CD4-positive, alpha-beta T cell treated with Interleukin-4 for 1 hour (primary cell): ENCODE data around the gene PDE2A.

Experiments used
- DNase-seq, 2 donors: peaks; one replicate each; pipeline ENCODE4 v3.0.0-alpha.2; 2020 to 2022

The PDE2A gene

DNA sequence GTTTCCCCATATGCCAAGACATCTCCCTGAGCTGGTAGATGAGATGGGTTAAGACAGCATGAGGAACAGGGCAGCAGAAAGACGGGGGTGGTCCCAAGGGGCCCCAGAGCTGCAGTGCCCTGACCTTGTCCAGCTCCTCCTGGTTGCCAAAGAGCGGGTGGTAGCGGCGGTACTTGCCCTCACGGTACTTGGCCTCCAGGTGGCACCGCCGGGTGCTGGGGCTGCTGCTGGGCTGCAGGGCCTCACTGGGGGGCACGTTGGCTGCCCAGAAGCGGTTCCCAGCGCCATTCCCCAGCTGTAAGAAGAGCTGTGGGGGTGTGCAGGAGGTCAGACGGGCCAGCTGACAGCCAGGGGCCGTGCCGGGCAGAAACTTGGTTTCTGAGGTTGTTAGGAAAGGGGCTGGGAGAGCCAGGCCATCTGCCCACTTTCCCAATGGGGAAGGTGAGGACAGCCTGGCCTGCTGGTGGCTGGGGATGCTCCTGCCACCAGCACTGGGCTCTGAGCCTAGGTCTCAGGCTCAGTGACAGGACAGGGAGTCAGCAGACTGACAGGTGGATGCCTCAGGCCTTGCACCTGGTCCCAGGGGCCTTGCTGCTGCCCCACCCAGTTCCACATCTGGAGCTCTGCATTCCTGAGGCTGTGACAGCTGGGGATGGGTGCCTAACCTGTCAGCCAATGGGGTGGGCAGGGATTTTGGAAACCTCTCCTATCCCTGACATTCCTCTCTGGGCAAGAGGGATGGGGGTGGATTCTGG is 30.0 kb upstream of the PDE2A start:
- no peak for DNase-seq

DNA sequence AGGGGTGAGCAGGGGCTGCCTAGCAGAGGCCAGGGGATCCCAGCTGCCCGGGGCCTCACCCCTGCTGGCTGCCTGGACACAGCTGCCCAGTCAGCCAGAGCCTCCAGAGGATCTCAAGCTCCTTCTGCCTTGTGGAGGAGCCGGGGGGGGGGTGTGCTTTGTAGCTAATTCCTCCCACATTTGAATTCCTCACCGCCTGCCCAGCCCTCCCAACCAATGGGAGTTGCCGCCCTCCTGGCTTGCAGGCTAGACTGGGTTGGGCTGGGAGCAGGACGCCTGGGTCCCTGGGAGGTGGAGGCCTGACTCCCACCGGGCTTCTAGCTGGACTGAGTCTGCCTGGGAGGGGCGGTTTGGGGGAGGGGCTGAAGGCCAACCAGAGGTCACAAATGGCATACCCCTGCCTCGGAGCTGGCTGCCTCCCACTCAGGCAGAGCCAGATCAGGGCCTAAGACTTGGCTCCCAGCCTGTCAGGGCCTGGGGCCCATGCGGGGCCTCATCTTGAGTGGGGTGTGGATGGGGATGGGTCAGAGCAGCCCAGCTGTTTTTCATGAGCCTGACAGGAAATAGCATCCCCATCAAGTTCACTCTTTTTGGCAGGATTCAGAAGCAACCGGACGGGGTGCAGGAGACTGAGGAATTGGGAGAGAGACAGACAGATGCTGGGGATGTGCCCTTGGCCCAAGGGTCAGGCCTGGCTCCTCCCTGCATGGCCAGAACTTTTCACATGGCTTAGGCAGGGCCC is 29.2 kb upstream of the PDE2A start:
- no peak for DNase-seq

DNA sequence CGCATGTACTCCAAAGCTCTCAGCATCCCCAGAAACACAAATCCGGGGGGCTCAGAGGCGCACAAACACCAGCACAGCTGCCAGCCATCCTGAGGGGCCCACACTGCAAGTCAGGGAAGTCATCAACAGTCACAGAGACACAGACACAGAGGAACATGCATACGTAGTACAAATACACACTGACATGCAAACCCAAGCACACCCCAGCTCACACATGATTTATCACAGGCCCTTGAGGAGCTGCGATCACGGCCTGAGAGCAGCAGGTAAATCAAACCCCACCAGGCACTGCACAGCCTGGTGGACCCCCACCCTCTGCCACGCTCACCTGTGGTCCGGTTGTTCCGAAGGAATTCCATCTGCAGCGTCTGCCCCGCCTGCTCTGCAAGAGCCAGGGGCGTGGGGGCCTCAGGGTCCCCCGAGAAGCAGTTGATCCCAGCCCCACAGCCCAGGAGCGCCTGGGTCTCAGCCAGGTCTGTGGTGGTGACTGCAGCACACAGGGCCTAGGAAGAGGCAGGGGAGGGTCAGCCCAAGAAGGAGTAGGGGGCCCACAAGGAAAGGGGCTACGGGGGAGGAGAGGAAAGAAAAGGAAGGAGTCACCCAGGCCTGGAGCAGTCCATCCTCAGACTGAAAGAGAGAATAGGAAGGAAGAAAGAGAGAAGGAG is 28.5 kb upstream of the PDE2A start:
- DNase-seq = no peak

DNA sequence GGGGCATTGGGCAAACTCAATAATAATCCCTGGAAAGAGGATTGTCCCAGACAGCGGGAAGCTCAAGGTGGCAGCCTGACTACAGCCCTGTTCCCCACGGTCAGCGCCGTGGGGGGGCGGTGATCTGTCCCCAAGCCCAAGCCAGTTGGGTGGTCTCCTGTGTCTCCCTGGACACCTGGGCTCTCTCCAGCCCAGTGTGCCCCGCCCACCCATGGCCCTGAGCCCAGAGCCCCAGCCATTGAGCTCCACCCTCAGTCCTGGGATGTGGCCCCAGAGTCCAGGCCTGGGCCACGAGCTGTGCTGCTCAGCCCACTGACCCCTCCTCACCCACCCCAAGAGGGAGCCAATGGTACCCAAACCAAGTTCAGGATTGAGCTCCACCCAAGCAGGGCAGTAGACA is 27.9 kb upstream of the PDE2A start:
- no peak for DNase-seq

DNA sequence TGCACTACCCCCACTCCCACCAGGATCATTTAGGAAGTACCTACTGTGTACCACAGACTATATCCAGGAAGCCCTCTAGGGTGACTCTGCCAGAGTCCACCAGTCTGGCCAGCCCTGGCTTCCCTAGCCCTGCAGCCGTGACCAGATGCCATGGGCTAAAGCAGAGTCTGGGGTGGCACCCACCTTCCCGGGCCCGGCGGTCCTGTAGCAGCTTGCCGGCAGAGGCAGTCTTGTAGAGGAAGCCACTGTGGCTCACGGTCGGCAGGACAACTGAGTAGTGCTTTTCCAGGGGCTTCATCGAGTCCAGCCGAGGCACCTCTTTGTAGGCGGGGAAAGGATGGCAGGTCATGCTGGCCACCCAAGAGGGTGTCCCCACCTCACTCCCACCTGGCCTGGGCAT is 27.2 kb upstream of the PDE2A start:
- DNase-seq = no peak

DNA sequence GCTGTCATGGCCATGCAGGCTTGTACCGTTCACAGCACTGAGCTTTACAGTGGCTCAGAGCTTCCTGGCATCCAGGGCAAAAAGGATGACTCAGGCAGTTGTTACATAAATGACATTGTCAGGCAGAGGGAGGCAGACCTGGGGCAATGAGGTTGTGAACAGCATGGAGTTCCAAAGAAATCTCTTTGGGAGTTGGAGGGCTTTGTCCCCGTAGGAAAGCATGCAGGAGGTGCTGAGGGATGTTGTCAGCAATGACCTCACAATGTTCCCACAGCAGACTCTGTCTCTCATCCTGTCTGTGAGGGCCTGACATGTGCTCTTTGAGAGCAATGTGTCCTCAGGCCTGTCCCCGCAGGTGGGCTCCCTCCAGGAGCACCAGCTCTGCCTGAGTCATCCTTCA is 25.9 kb upstream of the PDE2A start:
- no peak for DNase-seq

DNA sequence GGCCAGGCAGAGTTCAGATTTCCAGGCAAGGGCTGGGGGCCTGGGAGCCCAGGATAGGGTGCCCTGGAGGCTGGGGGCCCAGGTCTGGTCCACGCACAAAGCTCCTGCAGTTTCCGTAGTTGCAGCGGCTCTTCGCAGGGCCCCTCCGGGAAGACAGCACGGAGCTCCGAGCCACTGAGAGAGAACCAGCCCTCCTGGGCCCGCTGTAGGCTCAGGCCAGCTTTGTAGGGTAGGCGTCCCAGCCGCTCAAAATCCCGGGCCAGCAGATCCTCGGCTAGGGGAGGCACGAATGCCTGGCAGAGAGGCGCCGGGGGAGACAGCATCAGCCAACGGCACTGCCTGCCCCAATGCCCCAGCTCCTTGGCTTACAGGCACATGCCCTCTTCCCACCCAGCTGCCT is 23.6 kb upstream of the PDE2A start:
- no peak for DNase-seq

DNA sequence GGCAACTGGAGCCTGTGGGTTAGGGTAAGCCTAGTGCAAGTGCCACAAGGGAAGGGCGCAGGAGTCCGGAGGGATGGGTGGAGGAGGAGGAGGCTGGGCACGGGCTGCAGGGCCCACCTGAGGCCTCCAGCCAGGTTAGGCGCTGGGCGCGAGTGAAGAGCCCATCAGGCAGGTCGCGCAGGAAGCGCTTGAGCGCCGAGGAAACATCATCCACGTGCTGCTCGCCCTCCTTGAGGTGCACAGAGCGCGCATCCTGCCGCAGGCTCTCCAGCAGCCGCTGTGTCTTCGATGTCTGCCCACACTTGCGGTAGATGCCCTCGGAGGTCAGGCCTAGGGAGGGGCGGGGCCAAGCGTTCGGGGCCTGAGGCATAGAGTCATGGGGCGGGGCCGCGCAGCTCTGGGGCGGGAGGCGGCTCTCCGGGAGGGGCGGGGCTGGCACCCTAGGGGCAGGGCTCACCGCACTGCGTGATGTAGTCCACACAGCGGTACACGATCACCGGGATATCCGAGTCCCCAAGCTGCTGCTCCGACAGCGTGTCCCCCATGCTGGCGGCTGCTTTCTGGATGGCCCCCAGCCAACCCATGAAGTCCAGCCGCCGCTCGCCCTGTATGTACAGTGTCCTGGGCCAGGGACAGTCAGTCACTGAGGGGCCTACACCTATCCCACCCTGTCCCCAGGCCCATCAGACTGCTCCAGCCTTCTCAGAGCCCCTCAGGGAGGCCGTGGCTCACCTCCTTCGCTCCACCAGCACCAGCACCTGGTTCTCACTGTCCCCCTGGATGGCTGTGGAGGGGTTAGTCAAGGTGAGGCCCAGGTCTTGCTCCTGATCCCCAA is 22.9 kb upstream of the PDE2A start:
- no peak for DNase-seq

DNA sequence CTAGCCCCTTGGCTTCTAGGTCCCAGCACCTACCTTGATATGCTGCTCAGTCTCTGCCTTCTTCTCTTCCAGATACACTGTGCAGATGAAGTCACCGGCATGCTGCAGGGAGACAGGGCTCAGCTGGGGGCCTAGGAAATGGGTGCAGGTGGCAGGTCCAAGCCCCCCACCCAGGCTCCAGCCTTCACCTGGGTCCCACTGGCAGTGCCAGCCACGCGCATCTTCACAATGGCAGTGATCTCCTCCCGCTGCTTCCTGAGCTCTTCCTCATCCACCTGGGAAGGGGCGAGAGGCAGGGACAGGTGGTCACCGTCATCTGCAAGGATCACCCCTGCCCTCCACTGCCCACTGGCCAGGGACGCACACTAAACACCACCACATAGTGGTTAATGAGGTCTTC is 21.1 kb upstream of the PDE2A start:
- no peak for DNase-seq

DNA sequence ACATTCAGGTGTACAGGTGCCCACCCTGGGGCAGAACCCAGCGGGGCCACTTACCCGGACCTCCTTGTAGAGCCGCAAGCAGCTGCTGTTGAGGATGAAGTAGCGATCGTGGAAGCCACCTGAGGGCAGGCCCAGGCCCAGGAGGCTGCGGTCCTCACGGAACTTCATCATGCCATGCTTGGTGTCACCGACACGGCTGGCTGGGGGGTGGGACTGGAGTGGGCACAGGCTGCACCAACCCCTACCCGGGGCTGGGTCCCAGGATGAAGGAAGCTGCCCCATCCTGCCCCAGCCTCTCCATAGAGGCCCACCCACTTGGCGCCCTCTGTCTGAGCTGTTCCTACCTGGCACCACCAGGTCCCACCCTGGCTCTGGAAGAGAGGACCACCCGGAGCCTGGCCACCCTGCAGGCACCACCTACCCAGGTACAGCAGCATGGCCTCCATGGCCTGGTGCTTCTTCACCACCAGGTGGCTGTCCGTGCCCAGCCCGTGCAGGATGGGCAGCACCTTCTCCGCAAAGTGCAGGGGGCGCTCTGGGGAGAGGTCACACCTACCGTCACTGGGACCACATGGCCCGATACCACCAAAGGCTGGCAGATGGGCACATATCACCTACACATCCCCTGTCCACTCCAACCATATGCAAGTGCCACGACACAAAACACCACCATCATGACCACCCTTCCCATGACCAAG is 19.2 kb upstream of the PDE2A start:
- no peak for DNase-seq

DNA sequence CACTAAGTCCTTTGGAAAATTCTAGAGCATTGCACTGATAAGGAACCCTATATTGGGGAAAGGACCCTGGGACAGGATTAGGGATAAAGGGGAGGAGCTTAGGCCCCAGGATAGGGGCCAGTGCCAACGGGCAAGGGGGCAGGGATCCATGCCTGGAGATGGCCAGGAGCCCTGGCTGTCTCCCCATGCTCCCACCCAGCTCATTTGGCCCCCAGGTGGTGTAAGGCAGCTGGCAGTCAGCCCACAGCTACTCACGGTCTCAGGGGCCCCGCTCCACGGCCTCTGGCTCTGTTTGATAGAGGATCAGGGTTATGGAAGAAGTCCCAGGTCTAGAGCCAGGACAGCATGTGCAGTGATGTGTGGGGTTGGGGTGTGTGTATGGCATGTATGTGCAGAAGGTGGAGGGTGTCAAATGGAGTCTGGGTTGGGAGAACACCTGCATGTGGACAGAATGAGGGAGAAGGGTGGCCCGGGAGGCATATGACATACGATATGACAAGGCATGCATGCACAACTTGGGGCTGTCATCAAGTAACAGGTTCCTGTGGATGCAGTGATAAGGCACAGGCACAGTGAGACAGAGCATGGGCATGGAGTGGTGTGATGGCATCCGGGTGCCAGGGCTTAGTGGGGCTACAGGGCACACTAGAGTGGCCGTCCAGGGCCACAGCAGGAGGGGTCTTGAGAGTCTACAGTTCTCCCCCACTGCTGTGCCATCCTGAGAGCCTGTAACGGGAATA is 18.4 kb upstream of the PDE2A start:
- no peak for DNase-seq

DNA sequence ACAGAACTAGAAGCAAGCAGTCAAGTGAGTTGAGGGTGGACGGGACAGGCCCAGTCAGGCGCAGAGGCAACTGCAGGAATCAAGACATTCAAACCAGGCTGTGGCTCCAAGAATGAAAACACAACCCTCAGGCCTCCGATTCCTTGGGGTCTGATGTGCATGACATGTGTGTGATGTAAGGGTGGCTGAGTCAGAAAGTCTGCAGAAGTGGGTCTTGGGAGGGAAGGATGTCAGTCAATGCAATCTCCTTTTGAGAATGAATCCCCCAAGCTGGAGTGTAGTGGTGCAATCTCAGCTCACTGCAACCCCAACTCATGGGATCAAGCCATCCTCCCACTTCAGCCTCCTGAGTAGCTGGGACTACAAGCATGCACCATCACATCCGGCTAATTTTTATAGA is 15.9 kb upstream of the PDE2A start:
- DNase-seq = no peak

DNA sequence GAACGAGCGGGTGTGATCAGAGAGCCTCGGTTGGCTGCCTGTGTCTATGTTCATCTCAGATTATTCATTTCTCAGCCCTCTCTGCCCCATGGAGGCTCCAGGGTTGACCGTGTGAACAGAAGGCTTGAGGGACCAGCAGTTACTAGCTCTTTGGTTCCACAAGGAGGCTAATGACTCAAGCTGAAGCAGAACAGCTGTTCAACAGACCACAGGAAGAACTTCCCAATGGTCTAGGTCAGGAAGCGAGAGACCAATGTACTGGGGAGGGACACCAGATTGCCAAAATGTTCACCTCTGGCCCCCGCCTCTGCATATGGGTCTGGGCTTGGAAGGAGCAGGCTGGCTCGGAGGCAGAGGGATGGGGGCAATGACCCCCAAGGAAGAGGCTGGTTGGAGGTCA is 14.7 kb upstream of the PDE2A start:
- DNase-seq = no peak

DNA sequence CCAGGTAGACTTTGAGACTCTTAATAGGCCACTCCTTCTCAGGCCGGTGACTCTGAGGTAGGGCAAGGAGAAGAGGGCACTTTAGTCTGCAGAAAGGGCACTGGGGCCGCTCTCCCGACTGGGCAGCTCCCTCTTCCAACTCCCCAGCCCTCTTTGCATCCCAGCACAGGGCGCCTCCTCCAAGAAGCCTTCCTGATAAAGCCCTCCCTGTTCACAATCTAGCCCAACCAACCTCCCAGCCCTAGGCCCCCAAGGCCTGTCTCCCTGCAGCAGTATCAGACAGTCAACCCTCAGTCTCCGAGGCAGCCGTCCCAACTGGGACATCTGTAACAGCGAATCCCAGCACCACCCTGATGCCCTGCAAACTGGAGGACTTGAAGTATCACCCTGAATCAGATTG is 14.3 kb upstream of the PDE2A start:
- DNase-seq = no peak

DNA sequence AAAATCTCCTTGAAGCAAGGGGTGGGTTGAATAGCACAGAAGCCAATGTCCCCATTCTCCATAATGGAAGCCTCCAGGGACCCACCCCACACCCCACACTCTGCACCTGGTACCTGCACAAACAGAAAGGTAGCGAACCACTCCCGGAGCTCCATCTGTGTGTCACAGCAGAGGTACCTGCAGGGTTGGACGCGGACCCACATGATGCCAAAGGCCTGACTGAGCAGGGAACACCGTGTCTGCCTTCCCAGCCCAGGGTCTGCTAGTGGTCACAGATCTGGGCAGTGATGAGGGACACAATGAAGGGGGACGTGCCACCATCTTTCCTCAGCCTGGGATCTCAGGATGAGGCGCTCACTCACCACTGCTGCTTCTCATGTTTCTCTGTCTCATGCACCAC is 13.1 kb upstream of the PDE2A start:
- no peak for DNase-seq

DNA sequence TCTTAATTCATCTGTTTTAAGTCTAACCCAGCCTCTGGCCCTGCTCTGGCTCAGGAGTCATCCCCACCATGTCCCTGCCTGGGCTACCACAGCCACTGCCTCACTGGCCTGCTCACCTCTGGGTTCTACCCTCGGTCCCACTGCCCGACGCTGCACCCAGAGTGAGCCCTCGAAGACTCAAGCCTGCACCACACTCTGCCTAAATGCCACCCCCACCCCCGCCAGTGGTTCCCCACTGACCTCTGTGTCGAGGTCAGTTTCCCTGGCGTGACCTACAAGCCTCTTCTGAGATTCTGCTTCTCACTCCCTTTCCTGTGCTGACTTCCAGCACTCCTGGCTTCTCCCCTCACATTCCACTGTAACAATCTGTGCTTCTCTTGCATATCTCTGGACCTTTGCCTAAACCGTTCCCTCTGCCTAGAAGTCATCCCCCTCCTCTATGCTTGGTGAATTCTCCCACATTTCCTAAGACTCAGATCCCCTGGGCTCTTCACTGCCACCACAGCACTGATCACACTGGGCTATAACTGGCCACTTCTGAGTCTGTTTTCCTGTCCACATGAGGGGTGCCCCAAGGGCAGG is 12.5 kb upstream of the PDE2A start:
- no peak for DNase-seq

DNA sequence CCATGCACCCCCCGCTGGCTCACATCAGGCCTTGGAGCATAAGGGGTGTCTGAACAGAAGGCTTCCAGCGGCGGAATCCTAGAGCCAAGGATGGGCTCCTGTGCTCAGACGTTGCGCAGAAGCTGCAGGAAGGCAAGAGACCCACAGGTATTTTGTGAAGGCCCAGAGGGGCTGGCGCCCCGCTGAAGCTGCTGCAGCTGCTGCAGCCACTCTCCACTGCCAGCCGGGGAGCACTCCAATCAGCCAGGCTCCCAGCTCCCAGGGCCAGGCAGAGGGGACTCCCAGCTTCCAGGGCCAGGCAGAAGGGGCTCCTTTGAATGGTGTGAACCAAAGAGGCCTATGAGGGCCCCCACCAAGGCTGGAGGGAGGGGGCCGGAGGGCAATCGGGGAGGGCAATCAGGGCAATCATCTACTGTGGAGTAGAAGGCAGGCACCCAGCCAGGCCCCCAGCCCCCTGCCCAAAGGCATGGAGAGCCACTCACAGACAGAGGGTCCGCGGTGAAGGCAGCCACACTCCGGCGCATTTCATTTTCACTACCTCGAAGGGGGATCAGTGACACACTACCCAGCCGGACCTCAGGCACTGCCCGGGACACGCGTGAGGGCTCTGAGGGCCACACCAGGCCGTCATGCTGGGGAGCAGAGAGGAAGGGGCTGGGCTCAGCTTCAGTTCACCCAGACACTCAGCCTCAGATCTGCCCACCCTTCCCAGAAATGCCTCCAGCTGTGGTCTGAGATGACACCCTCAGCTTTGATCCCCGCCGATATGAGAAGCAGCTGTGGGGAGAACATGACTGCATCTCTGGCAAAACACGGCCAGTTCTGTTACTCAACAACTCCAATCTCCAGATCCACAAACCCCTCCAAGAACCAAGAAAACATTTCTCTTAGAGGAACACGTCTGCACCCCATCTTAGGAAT is 11.6 kb upstream of the PDE2A start:
- DNase-seq = no peak

DNA sequence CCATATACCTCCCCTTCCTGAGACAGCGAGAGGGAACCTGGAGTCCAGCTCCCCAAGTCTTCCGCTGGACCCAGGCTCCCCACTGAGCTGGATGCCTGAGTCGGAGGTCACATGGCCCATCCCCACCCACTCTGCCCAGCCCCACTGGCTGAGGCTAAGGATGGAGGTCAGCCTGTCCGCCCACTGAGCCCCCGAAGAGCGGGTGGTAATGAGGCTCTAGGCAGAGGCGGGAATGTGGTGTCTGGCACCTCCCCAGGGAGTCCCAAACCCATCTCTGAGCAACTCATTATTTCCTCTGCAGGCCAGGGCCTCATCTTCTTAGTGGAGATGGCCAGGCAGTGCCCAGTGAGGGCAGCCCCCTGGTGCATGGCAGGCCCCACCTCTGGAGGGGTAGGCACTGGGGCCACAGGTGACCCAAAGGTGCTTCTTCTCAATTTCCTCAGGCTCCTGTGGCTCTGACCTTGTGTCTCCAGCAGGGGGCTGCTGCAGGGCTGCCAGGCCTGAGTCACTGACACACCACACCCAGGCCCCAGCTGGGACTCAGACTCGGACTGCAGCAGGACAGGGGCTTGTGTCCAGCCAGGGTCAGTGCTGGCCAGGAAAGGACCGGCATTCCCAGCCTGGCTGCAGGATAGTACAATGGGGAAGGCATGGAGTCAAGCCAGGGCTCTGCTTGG is 10.2 kb upstream of the PDE2A start:
- DNase-seq = peak; percentile 38 to 42

DNA sequence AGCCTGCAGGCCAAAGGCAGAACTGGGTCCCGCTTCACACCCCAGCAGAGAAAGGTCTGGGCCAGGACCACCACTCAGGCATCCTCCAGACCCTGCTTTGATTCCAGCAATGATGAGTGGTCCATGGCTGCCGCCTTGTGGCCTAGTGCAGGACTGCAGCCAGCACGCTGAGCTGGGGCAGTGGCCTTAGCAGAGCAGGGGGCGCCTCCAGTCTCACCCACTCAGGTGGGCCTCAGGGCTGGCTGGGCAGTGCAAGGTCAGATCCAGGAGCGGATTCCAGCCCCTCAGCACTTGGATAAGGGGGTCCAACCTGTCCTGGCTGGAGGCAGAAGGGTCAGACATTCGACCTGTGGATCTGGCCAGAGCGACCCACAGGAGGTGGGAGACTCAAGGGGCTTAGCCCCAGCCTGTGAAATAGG is 9.6 kb upstream of the PDE2A start:
- peak; percentile 56 to 57 for DNase-seq

DNA sequence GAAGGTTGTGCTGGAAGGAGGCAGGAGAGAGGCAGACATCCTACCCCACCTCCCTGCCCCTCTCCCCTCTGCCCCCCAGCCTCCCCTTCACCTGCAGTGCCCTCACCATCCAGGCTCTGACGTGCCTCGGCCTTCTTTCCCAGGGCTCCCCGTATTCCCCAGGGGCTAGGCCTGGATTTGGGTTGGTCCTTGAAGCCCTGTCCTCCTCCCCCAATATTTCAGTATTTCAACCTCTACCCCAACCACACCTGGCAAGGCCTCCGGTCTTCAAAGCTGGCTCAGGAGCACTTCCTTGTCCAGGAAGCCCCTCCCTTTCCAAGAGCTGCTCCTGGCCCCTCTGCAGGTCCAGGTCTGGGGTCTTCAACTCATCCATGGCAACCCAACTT is 8.6 kb upstream of the PDE2A start:
- DNase-seq = no peak
